ENCODE data around the gene NEMP2.

GRCh38 chr2:190561094-190561493 lies 26.6 kb upstream of the NEMP2 start:
- TF ChIP-seq, protein P1, sequence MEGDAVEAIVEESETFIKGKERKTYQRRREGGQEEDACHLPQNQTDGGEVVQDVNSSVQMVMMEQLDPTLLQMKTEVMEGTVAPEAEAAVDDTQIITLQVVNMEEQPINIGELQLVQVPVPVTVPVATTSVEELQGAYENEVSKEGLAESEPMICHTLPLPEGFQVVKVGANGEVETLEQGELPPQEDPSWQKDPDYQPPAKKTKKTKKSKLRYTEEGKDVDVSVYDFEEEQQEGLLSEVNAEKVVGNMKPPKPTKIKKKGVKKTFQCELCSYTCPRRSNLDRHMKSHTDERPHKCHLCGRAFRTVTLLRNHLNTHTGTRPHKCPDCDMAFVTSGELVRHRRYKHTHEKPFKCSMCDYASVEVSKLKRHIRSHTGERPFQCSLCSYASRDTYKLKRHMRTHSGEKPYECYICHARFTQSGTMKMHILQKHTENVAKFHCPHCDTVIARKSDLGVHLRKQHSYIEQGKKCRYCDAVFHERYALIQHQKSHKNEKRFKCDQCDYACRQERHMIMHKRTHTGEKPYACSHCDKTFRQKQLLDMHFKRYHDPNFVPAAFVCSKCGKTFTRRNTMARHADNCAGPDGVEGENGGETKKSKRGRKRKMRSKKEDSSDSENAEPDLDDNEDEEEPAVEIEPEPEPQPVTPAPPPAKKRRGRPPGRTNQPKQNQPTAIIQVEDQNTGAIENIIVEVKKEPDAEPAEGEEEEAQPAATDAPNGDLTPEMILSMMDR (conservative IDR thresholded peaks at IDR 0.05): no peak
- no peak for TF ChIP-seq EZH2 (IDR thresholded peaks at IDR 0.05; ENCODE audit: low read depth)
